Activated CD8-positive, alpha-beta memory T cell treated with anti-CD3 and anti-CD28 coated beads, Interleukin-2, amount 50 U/mL, for 48 hours (primary cell): Measurements from ENCODE around the gene CDX1.

Experiments used
- DNase-seq: peaks from one replicate; pipeline ENCODE4 v3.0.0-alpha.2; 2020

The CDX1 gene

GRCh38 chr5:150166650-150167511 is at the start of gene CDX1:
CDX1 (plus strand) TSS chr5:150166778; CDS start chr5:150166877, 99 bp downstream.
- DNase-seq = no peak

GRCh38 chr5:150117945-150118560 is 48.5 kb upstream of the CDX1 start:
- DNase-seq = no peak

GRCh38 chr5:150118561-150119229 is 47.9 kb upstream of the CDX1 start:
- DNase-seq = no peak

GRCh38 chr5:150119421-150120061 is 47.0 kb upstream of the CDX1 start:
- no peak for DNase-seq

- DNase-seq = no peak
These were observed 46.5 kb upstream of the CDX1 start for GRCh38 chr5:150120062-150120441.

- no peak for DNase-seq
These were observed 45.7 kb upstream of the CDX1 start for GRCh38 chr5:150120617-150121447.

- DNase-seq = no peak
These were observed 45.0 kb upstream of the CDX1 start for GRCh38 chr5:150121448-150122157.

- no peak for DNase-seq
These were observed 44.4 kb upstream of the CDX1 start for GRCh38 chr5:150122158-150122510.

- DNase-seq = no peak
These were observed 43.8 kb upstream of the CDX1 start for GRCh38 chr5:150122536-150123481.

GRCh38 chr5:150123542-150123941 is 43.0 kb upstream of the CDX1 start:
- no peak for DNase-seq

- DNase-seq = no peak
These were observed 42.4 kb upstream of the CDX1 start for GRCh38 chr5:150124111-150124557.

GRCh38 chr5:150124596-150124995 is 42.0 kb upstream of the CDX1 start:
- no peak for DNase-seq

GRCh38 chr5:150125334-150125733 is 41.2 kb upstream of the CDX1 start:
- DNase-seq = no peak

GRCh38 chr5:150126199-150126920 is 40.2 kb upstream of the CDX1 start:
- DNase-seq = no peak

- DNase-seq = no peak
These were observed 39.7 kb upstream of the CDX1 start for GRCh38 chr5:150126921-150127265.

GRCh38 chr5:150129454-150129812 is 37.1 kb upstream of the CDX1 start:
- no peak for DNase-seq

GRCh38 chr5:150129813-150130492 is 36.6 kb upstream of the CDX1 start:
- DNase-seq = peak; percentile 79

GRCh38 chr5:150130493-150130922 is 36.1 kb upstream of the CDX1 start:
- no peak for DNase-seq

- DNase-seq = no peak
These were observed 35.1 kb upstream of the CDX1 start for GRCh38 chr5:150131461-150131860.
